HepG2 (cell line): ENCODE measurements around the gene ST6GALNAC2. TPM values are rescaled to one million over a fixed set of nuclear protein-coding genes. Genes with fewer than 3 reads are reported as not detected.

Source experiments
- DNMT1 ChIP-seq: sonication (generic); formaldehyde crosslinking; IDR thresholded peaks from 2 replicates; pipeline ENCODE4 v1.5.1; 2020; ENCODE audit warnings: mild to moderate bottlenecking, missing genetic modification reagents
- DR1 ChIP-seq: sonication (generic); formaldehyde crosslinking; IDR thresholded peaks from 2 replicates; pipeline ENCODE4 v1.8.0; 2021; ENCODE audit warnings: mild to moderate bottlenecking, missing genetic modification reagents, inconsistent platforms
- DRAP1 ChIP-seq: IDR thresholded peaks from 2 replicates; pipeline ENCODE4 v1.6.1; 2016; ENCODE audit warnings: missing genetic modification reagents, missing compliant biosample characterization
- GABPB1 ChIP-seq: IDR thresholded peaks from 2 replicates; pipeline ENCODE4 v1.6.1; 2016; ENCODE audit warnings: mild to moderate bottlenecking, missing genetic modification reagents, moderate library complexity, missing compliant biosample characterization
- GMEB2 ChIP-seq: IDR thresholded peaks from 2 replicates; pipeline ENCODE4 v1.6.1; 2016; ENCODE audit warnings: missing biosample characterization, missing genetic modification reagents, low read depth
- HOXA7 ChIP-seq: sonication (generic); formaldehyde crosslinking; IDR thresholded peaks from 2 replicates; pipeline ENCODE4 v1.8.1; 2022; ENCODE audit warnings: mild to moderate bottlenecking, missing genetic modification reagents, moderate library complexity
- KLF15 ChIP-seq: sonication (generic); formaldehyde crosslinking; IDR thresholded peaks from 2 replicates; pipeline ENCODE4 v1.8.1; 2023; ENCODE audit warnings: borderline replicate concordance, mild to moderate bottlenecking, inconsistent platforms, missing genetic modification reagents, mixed read lengths
- MEIS1 ChIP-seq: sonication (generic); formaldehyde crosslinking; IDR thresholded peaks from 2 replicates; pipeline ENCODE4 v1.9.0; 2021; ENCODE audit warnings: mild to moderate bottlenecking, missing genetic modification reagents, moderate library complexity, borderline replicate concordance
- MXD3 ChIP-seq: IDR thresholded peaks from 2 replicates; pipeline ENCODE4 v1.6.1; 2016; ENCODE audit warnings: mild to moderate bottlenecking, missing biosample characterization, missing genetic modification reagents
- MXI1 ChIP-seq: IDR thresholded peaks from 3 replicates; pipeline ENCODE4 v1.6.1; 2012; ENCODE audit warnings: low read depth, low read length, inconsistent platforms, borderline replicate concordance
- MYNN ChIP-seq: sonication (generic); formaldehyde crosslinking; IDR thresholded peaks from 2 replicates; pipeline ENCODE4 v1.4.0; 2020; ENCODE audit warnings: mild to moderate bottlenecking, low read depth, missing genetic modification reagents
- NPAS2 ChIP-seq: sonication (generic); formaldehyde crosslinking; IDR thresholded peaks from 2 replicates; pipeline ENCODE4 v1.8.0; 2022; ENCODE audit warnings: mild to moderate bottlenecking, missing genetic modification reagents, borderline replicate concordance
- PBX3 ChIP-seq: sonication (generic); formaldehyde crosslinking; IDR thresholded peaks from 2 replicates; pipeline ENCODE4 v1.8.1; 2023; ENCODE audit warnings: missing genetic modification reagents, inconsistent platforms, borderline replicate concordance
- PHF20 ChIP-seq: sonication (generic); formaldehyde crosslinking; IDR thresholded peaks from 2 replicates; pipeline ENCODE4 v1.5.0; 2020; ENCODE audit warnings: mild to moderate bottlenecking, missing genetic modification reagents
- PITX1 ChIP-seq: sonication (generic); formaldehyde crosslinking; IDR thresholded peaks from 2 replicates; pipeline ENCODE4 v1.5.1; 2020; ENCODE audit warnings: mild to moderate bottlenecking, missing genetic modification reagents
- RELA ChIP-seq: sonication (generic); formaldehyde crosslinking; IDR thresholded peaks from 2 replicates; pipeline ENCODE4 v1.4.0; 2020; ENCODE audit warnings: missing genetic modification reagents
- RFX3 ChIP-seq: IDR thresholded peaks from 2 replicates; pipeline ENCODE4 v1.6.1; 2016; ENCODE audit warnings: missing biosample characterization, missing genetic modification reagents
- TBL1XR1 ChIP-seq: fragments of 150-350 bp; IDR thresholded peaks from 2 replicates; pipeline ENCODE4 v1.6.1; 2014; ENCODE audit warnings: borderline replicate concordance, low read length; ENCODE audit not compliant: partially characterized antibody
- TCF7 ChIP-seq: sonication (generic); IDR thresholded peaks from 2 replicates; pipeline ENCODE4 v1.6.1; 2016; ENCODE audit warnings: antibody characterized with exemption, low read depth
- TRAFD1 ChIP-seq: sonication (generic); formaldehyde crosslinking; IDR thresholded peaks from 2 replicates; pipeline ENCODE4 v1.5.1; 2020; ENCODE audit warnings: missing genetic modification reagents, mild to moderate bottlenecking, borderline replicate concordance
- ZMYM3 ChIP-seq: sonication (generic); formaldehyde crosslinking; IDR thresholded peaks from 2 replicates; pipeline ENCODE4 v1.5.1; 2020; ENCODE audit warnings: mild to moderate bottlenecking, missing genetic modification reagents
- ZNF382 ChIP-seq: sonication (generic); formaldehyde crosslinking; IDR thresholded peaks from 2 replicates; pipeline ENCODE4 v1.5.0; 2020; ENCODE audit warnings: missing genetic modification reagents, mild to moderate bottlenecking, borderline replicate concordance
- ZNF546 ChIP-seq: sonication (generic); formaldehyde crosslinking; conservative IDR thresholded peaks from 2 replicates; pipeline ENCODE4 v1.8.1; 2023; ENCODE audit warnings: mild to moderate bottlenecking, missing genetic modification reagents
- ZNF704 ChIP-seq: sonication (generic); formaldehyde crosslinking; IDR thresholded peaks from 2 replicates; pipeline ENCODE4 v1.8.1; 2023; ENCODE audit warnings: mild to moderate bottlenecking, inconsistent platforms, moderate library complexity, missing genetic modification reagents, borderline replicate concordance
- polyA plus RNA-seq, 8 experiments: library from polyadenylated mRNA; depleted of rRNA in 3 of 8; stranded (reverse) in 7 of 8; unstranded in 1 of 8; fragments of >200 nt; fragmentation: Illumina TruSeq in 4 of 8; extraction: Trizol in 4 of 8; gene quantifications; 2 replicates each; pipeline versions ENCODE4 v1.2.1 to v1.2.3, GENCODE V29; 2011 to 2016; ENCODE audit warnings: low read depth in 4 of 8, missing spikeins in 1 of 8, mixed read lengths in 1 of 8; ENCODE audit not compliant: insufficient read depth in 1 of 8
- total RNA-seq, 5 experiments: library from RNA; depleted of rRNA; stranded (reverse); fragments of >200 nt; fragmentation: Illumina TruSeq; extraction: Trizol; gene quantifications; 2 replicates each; pipeline ENCODE4 v1.2.3, GENCODE V29; 2016; ENCODE audit warnings: low read depth in 1 of 5

Gene ST6GALNAC2
- total and polyA plus RNA-seq, 2 of the 13 experiments (the other 11 are each of a cell fraction or from before 2014, with no cell fraction given), result 0.12 to 0.49 TPM

GRCh38 chr17:76567634-76568432 lies 17.8 kb downstream of the ST6GALNAC2 start (continued):
- TF ChIP-seq MXI1 (no peak), ZNF382 (CRISPR knock-in tag) (no peak), NPAS2 (CRISPR knock-in tag) (no peak), ZMYM3 (CRISPR knock-in tag) (no peak), TBL1XR1 (no peak), PITX1 (CRISPR knock-in tag) (no peak), TCF7 (no peak), HOXA7 (CRISPR knock-in tag) (no peak), PHF20 (CRISPR knock-in tag) (no peak), MYNN (CRISPR knock-in tag) (no peak), PBX3 (CRISPR knock-in tag) (no peak), GMEB2 (CRISPR knock-in tag) (no peak), ZNF704 (no peak), TRAFD1 (no peak), ZNF546 (no peak), GABPB1 (CRISPR knock-in tag) (no peak), KLF15 (no peak), RFX3 (CRISPR knock-in tag) (no peak), MXD3 (no peak), DR1 (CRISPR knock-in tag) (no peak), RELA (CRISPR knock-in tag) (no peak), DNMT1 (CRISPR knock-in tag) (no peak), DRAP1 (CRISPR knock-in tag) (no peak), MEIS1 (peak; percentile 45; the same call in 1 of the 2 replicates)
